Nucleus accumbens (tissue), 56 donors: ENCODE data around the gene RIBC1.
"Not testable (repeated sequence)": the region's sequence is repeated elsewhere in the genome, so short reads cannot be mapped to it uniquely, and the experiment has no call there.

Experiments
- DNase-seq, 56 donors: peaks; one replicate each; lab custom pipeline; 2025; lab: John Stamatoyannopoulos, UW

The RIBC1 gene

DNA sequence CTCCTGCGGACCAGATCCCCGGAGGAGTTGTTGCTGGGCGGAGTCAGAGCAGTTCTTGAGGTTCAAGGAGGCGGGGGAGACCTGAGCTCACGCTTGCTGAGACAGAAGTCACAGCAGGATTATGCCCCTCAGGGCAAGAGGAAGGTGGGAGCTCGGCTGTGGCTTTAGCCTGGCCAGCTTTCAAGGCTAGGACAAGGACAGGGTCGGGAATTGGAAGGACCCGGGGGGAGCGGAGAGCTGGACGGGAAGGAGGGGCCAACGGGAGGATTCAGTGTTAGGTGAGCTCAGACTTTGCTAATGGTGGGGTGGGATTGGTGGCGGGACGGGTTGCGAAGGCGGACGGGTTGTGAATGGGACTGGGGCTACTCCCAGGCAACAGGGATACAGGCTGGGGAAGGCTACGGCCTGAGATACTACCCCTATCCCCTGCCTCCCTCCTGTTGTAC, at the start of gene RIBC1:
Gene RIBC1 (plus strand): TSS at position 13 of the 446 bp plus-strand sequence. CDS start 3,404 bp downstream, outside the sequence.
- DNase-seq, result peak in 5 of 56 donors; percentile 27 to 52 (median 43)

DNA sequence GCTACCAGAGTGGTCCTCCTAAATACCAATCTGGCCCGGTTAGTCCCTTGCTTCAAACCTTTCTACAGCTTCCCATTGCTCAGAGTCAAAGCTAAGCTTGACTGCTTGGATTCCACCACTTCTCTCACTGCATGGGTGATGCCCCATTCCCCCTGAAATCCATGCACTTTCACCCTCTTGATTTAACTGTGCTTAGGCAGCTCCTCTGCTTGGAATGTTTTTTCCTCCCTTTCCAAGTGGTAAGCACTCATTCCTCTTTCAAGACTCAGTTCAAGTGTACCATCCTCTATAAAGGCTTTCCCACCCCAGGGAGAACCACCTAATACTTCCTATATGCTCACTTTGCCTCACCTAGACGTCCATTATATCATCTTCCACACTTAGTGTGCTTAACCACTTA, 49.4 kb upstream of the RIBC1 start:
- no peak for DNase-seq

DNA sequence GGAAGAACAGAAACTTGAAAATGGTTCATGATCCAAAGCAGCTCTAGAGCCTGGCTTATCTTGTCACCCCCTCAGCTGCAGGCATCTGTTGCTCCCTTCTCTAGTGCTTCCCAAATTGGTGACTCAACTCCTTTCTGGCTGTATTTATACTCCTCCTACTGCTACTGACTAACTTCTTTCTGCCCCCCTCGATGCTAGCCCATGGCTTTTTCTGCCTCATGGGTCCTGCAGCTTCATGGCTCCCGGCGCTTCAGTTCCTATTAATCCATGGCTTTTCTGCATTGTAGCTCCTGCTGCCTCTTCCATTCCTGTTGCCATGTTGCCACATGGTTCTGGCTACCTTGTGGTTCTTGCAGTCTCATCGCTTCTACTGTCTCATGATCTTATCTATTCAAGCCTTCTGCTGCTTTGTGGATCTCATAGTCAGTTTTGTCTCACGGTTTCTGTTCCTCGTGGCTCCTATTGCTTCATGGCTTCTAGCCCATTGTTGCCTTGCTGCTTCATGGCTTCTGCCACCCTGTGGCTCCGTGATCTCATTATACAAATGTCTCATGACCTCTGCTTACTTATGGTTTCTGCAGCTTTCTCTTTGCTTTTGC, 48.4 kb upstream of the RIBC1 start:
- peak in 4 of 56 donors; percentile 1 to 5 (median 2) for DNase-seq

DNA sequence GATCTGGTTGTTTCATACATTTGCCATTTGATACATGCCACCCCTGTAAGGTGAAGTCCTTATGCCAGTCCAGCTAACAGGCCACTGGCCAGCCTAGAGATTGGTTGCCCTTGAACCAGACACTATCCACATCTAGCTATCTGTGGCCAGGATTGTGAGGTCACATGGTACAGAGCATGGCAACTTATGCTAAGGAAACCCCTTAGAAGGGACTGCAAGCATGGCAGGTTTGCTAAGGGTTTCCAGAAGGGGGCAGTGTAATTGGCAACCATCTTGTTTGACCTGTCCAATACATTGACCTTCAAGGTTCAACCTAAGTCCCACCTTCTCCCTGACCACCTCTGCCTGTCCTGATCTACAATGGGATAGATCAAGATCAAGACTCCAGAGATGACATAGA, 47.8 kb upstream of the RIBC1 start:
- DNase-seq, result no peak

DNA sequence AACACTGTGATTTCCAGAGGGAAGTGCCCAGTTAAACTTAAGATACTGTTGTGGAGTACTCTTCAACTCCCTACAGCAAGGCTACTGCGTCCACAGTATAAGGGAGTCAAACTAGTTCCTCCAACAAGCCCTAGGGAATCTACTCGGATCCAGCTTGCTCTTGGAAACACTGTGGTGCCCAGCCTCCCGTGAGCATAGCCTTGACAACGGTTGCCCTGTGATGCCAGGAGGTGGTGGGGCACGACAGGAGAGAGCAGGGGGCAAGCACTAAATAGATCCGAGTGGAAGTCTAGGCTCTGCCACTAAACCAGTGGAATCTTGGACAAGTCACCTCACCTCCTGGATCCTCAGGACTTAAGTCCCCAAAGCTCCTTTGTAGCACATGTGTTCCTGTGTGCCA, 45.8 kb upstream of the RIBC1 start:
- DNase-seq, result no peak

DNA sequence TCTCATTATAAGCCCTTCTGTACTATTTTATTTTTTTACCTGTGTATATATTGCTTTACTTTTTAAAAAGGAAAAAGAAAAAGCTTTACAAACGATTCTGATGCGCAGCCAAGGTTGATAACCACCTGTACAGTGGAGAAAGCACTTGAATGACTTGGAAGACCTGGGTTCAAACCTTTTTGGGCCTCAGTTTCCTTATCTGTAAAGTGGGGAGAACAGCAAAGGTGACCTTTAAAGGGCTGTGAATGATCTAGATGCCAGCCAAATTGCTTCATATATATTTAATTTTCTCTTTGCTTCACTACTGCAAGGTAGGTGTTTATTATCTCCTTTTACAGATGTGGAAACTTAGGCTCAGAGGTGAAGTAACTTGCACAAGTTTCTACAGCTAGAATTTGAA, 45.2 kb upstream of the RIBC1 start:
- no peak for DNase-seq

DNA sequence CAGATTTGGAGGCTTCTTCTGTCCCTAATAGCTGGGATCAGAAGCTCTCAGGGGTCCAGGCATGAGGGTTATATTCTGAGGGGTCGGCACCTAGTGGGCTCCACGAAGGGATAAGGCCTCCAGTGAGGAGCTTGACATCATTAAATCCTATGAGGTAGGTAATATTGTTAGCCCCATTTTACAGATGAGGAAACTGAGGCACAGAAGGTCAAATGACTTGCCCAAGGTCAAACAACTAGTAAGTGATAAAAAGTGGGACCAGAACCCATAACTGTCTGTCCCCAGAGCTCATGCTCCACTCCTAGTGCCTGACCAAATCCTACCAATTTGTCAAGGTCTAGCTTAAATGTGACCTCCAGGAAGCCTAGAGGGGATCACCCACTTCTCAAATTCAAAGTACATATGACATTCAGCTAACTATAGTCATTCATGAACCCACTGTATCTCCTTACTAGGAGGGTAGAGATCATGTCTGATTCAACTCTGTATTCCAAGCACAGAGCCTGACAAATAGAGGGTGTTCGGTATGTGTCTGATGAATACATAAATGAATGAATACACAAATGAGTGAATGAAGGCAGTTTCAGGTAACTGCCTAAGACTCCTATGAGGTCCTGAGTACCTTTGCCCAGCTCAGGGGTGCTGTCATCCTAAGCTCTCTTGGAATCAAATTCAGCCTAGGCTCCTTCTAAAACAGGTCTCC, 43.5 kb upstream of the RIBC1 start:
- no peak for DNase-seq

DNA sequence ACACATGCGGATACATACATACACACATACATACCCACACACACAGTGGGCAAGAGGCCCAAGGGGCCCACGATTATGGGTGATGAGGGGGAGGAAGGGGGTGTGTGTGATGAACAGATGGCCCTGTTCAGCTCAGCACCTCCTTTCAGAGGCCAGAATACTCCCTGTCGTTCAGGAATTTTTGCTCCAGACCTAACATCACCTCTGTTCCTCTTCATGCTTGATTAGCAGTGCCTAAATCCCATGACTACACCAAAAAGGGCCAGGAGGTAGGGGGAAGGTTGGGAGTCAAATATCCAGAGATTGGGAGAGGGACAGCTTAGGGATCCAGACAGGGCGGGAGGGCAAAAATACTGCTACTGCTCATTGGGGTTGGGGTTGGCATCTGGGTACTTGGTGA, 42.9 kb upstream of the RIBC1 start:
- no peak for DNase-seq

DNA sequence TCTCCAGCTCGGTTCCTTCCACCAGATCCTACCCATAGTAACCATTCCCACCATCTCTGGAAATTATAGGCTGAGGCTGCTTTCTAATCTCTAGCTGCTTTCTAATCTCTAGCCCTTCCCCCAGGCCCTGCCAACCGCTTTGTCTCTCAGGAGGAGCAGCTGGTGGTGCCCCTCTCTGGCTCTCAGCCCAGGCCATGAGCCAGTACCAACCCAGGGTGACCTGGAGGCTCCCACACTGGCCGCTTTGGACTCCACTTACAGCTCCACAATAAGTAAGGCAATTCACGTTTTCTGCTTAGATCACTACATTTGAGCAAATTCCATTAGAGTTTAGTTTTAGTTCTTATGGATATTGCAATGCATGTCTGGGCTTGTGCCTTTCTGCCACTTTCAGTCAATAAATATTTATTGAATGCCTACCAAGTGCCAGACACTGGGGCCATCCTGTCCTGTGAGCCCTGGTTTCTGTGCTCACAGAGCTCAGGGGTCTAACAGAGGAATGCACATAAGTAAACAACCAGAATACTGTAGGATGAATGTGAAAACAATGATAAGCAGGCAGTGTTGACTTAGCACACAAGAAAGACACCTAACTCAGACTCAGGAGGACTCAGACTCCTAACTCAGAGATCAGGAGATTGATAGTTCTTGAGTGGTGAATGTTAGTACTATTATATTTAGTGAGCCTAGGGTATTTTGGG, 39.1 kb upstream of the RIBC1 start:
- DNase-seq, result peak in 1 of 56 donors; percentile 1

DNA sequence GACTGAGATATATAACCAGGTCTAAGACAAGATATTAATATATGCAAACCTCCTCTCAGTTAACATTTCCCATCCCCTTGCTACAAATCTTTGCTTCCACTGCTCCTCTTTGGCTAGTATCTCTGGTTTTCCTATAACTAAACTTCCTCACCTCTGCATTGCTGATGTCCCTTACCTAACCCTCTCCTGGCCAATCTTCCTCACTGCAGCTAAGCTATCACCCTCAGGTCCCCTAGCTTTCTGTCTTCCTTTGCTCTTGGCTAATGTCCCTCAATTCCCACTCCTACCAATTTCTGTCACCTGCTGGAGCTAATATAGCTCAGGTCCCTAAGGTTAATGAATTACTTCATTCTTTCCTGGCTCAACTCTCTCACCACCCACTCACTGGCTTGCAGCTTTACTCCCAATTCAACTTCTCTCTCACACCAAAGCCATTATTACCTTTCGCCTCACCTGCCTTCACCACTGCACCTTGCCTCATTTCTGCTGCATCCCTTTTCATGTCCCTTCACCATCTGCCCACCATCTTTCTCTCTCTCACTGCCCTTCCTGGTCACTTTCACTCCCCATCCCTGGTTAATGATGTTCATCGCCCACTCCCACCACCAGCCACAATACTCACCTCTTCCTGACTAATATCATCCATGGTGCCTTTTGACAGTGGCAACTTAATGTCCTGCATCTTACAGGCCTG, 26.9 kb upstream of the RIBC1 start:
- no peak for DNase-seq

DNA sequence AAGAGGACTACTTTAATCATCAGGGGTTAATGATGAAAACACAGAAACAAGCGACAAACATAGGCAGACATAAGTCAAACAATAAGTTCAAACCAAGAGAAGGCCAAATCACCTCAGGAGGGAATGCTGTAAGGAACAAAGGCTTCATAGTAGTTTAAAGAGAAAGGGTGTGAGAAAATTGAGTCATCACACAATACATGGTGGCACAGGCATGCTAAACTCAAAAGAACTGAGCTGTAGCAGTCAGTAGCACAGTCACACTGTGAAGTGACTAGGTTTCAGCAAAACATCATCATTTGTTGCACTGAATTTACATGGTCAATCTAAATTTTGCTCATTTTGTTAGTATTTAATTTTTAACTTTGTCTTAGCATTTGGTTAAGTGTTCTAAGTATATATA, 24.5 kb upstream of the RIBC1 start:
- no peak for DNase-seq

DNA sequence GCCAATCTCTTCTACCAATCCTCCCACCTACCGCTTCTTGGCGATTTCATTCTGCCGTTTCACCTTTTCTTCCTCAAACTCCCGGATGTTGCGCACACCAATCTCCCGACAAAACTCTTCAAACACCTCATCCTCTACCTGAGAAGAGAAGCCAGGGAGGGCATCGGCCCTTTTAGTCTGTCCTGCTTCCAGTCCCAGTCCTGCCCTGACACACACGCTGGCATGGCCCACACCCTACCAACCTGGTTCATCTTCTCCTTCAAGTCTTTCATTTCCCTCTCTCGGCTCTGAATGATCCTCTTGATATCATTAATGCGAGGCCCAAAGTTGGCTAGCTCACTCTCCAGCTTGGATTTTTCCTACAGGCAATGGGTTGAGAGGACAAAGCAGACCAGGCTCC, 19.1 kb upstream of the RIBC1 start:
- no peak for DNase-seq

DNA sequence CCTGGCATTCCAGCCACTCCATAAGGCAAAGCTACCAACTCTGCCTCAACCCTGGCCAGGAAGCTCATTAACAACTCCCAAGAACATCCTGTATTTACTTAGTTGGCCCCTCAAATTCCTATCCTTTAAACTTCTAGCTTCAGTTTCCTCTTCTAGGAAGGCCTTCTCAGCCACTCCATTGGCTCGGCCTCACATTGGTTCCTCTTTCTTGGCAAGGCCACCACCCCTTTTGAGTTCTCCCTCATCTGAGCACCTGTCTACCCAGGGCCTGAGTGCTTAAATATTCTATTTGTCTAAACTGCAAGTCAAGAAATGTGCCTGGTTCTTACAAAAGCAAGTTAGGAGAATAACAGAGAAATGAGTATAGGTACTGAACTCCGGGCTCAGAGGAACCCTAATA, 10.2 kb upstream of the RIBC1 start:
- DNase-seq, result no peak

DNA sequence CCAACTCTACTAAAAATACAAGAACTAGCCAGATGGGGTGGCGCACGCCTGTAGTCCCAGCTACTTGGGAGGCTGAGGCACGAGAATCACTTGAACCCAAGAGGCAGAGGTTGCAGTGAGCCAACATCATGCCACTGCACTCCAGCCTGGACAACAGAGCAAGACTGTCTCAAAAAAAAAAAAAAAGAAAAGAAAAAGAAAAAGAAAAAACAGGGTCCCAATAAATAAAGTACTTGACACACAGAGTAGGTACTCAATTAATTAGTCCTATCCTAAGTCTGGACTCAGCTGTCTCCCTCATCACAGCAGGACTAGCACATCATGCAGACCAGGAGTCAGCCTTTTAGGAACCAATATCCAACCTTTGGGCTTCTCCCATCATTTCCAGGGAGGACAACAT, 2.3 kb upstream of the RIBC1 start:
- DNase-seq, result not testable (repeated sequence)

DNA sequence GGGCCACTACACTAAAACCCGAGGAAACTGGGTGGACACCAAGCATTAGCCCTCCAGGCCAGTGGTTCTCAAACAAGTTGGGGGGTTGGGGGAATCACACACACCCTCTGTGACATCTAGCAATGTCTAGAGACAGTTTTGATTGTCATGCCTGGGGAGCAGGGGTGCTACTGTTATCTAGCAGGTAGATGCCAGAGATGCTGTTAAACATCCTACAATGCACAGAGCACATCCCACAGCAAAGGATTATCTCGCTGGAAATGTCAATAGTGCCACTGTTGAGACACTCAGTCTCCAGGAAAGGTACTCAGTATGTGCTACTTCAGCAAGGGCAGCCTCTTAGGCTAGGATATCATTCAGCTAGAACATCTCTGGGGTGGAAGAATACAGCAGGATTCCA, 1.5 kb upstream of the RIBC1 start:
- DNase-seq, result no peak

DNA sequence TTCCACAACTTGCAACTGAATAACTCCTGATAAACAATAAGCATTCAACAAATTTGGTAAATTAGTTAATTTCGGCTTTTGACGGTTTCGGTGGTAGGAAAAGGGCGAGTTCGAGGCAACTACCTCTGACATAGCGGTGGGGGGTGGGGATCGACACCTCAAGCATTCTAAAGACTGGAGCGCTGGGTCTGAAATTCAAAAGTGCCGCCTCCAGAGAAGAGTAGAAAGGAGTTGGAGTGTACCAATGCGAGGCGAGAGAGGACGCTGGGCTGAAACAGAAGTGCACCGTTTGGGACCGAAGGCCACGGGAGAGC, 944 bp upstream of the RIBC1 start:
- DNase-seq, result peak in 3 of 56 donors; percentile 48 to 63 (median 60)

DNA sequence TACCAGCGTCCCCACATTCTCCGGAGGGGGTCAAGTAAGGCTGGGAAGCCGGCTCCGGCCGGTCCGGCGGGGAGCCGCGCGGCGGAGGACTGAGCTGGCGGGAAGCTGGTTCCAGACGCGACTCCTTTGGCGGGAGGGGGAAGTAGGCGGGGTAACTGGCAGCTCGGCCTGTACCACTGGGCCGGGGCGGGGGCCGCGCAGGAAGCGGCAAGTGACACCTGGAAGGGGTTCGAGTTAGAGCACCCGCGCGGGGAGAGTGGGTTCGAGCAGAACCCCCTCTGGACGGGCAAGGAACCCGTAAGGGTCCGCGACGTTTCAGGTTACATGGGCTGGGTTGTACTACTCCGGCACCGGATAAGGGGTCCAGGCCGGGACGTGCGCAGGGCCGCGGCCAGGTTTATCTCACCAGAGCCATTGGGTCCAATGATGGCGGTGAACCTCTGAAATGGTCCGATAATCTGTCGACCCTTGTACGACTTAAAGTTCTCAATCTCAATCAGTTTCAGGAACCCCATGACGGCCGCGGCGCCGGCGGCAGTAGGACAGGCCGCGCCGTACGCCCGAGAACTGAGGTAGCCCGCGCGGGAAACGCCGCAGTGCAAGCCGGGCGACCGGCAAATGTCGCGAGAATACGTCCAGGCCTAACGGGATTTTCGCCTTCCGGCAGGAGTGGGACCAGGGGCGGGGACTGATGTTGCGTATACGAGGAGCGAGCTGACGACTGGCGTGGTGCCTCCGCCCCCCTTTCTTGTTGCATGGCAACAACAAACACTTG, 400 bp upstream of the RIBC1 start, which contains the start of gene SMC1A:
Gene SMC1A (minus strand): TSS at position 569 of the 775 bp plus-strand sequence. CDS start 54 bp downstream, at position 515.
- DNase-seq, result peak; percentile 41 to 99 (median 92)

DNA sequence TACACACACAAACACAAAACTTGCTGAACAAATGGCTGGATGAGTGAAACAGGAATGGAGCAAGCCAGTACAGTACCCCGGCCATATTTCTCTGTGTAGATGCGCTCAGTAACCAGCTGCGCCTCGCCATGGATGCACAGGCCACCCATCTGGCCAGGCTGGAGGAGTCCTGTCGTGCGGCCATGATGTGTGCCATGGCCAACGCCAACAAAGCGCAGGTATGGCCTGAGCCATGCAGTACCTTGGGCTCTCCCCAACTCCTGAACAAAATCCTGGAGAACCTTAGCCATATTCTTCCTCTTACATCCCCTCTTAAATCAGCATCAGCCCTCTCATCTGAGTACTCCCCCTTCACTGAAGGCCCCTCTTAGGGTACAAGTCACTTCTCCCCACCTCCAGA, 7.1 kb downstream of the RIBC1 start:
- no peak for DNase-seq

DNA sequence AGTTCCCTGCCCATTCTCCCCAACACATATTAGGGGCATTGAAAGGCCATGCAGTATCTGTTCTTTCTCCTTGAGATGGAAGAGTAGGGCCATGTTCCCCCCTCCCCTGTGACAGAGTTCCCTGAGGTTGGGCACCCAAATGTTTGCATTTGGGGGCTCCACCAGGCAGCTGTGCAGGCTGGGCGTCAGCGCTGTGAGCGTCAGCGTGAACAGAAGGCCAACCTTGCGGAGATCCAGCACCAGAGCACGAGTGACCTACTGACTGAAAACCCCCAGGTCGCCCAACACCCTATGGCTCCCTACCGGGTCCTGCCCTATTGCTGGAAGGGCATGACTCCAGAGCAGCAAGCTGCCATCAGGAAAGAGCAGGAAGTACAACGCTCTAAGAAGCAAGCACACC, 7.6 kb downstream of the RIBC1 start:
- no peak for DNase-seq
